Measurements from ENCODE around the gene NDUFS7. TPM values are rescaled to one million over a fixed set of nuclear protein-coding genes. Genes with fewer than 3 reads are reported as not detected.

The NDUFS7 gene
- polyA plus RNA-seq, 1 experiment, result 59.6 TPM

GRCh38 chr19:1389033-1389940 is 5.6 kb downstream of the NDUFS7 start:
- DNase-seq (ENCODE audit: low read depth), result no peak
- CTCF ChIA-PET, result interaction anchor here (0.5 kb wide), 1 partner anchor 73 kb away, joined by 3 read pairs; no protein-coding TSS in a partner anchor

DNA sequence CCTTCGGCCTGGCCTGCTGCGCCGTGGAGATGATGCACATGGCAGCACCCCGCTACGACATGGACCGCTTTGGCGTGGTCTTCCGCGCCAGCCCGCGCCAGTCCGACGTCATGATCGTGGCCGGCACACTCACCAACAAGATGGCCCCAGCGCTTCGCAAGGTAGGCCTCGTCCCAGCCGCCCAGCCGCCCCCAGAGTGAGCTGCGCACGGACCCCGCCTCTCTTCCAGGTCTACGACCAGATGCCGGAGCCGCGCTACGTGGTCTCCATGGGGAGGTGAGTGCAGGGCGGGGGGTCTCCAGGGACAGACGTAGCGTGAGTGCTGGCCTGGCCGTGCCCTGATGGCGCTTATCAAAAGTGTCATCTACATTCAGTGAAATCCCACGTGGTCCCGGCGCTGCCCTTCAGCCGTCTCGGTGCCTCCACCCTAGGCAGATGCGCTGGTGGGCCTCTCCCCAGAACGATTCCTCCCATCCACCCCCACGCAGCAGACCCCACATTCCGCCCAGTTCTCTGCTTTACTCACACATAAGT is 7.2 kb downstream of the NDUFS7 start:
- CTCF ChIA-PET, result no interaction called here

More at GRCh38 chr19:1389033-1389940, 5.6 kb downstream of the NDUFS7 start:
- POLR2A ChIA-PET, result no interaction called here
- Histone ChIP-seq H3K4me3 (ENCODE audit: low read depth, low read length) (no peak overlapping the region), H3K36me3 (ENCODE audit: control insufficient read depth, insufficient read depth, low read length) (peaks cover 14% of the 10 kb centered on the region), H3K27me3 (ENCODE audit: control insufficient read depth, insufficient read depth, low read length) (no peaks in the 10 kb centered on the region)
- TF ChIP-seq, protein P1, sequence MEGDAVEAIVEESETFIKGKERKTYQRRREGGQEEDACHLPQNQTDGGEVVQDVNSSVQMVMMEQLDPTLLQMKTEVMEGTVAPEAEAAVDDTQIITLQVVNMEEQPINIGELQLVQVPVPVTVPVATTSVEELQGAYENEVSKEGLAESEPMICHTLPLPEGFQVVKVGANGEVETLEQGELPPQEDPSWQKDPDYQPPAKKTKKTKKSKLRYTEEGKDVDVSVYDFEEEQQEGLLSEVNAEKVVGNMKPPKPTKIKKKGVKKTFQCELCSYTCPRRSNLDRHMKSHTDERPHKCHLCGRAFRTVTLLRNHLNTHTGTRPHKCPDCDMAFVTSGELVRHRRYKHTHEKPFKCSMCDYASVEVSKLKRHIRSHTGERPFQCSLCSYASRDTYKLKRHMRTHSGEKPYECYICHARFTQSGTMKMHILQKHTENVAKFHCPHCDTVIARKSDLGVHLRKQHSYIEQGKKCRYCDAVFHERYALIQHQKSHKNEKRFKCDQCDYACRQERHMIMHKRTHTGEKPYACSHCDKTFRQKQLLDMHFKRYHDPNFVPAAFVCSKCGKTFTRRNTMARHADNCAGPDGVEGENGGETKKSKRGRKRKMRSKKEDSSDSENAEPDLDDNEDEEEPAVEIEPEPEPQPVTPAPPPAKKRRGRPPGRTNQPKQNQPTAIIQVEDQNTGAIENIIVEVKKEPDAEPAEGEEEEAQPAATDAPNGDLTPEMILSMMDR (IDR thresholded peaks at IDR 0.05; ENCODE audit: insufficient read depth, low read depth, low read length), result no peak

DNA sequence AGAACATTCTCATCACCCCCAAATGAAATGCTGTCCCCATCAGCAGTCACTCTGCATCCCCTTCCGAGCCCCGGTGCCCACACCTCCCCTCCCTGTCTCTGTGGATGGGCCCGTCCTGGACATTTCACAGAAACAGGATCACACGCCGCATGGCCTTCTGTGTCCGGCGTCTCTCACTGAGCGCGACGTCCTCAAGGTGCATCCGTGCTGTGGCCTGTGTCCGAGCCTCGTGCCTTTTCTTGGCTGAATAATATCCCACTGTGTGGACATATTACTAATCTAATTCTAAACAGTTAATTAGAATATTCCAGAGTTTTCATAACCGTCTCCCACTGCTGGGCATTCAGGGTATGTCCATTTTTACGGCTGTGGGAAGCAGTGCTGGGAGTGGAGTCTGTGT is 8.7 kb downstream of the NDUFS7 start:
- no peak for DNase-seq (ENCODE audit: low read depth)
- CTCF ChIA-PET, result no interaction called here
- POLR2A ChIA-PET, result no interaction called here
- H3K36me3 ChIP-seq (ENCODE audit: control insufficient read depth, insufficient read depth, low read length), result peaks cover 13% of the 10 kb centered on the region
- TF ChIP-seq, protein P1 (IDR thresholded peaks at IDR 0.05; ENCODE audit: insufficient read depth, low read depth, low read length), result no peak
- no peaks in the 10 kb centered on the region for H3K27me3 ChIP-seq (ENCODE audit: control insufficient read depth, insufficient read depth, low read length)
- H3K4me3 ChIP-seq (ENCODE audit: low read depth, low read length), result no peak overlapping the region

More for the DNA sequence above, 7.2 kb downstream of the NDUFS7 start:
- POLR2A ChIA-PET, result no interaction called here
- TF ChIP-seq, protein P1 (IDR thresholded peaks at IDR 0.05; ENCODE audit: insufficient read depth, low read depth, low read length), result no peak
- no peak for DNase-seq (ENCODE audit: low read depth)
- Histone ChIP-seq H3K36me3 (ENCODE audit: control insufficient read depth, insufficient read depth, low read length) (peaks cover 13% of the 10 kb centered on the region), H3K4me3 (ENCODE audit: low read depth, low read length) (no peak overlapping the region), H3K27me3 (ENCODE audit: control insufficient read depth, insufficient read depth, low read length) (no peaks in the 10 kb centered on the region)

DNA sequence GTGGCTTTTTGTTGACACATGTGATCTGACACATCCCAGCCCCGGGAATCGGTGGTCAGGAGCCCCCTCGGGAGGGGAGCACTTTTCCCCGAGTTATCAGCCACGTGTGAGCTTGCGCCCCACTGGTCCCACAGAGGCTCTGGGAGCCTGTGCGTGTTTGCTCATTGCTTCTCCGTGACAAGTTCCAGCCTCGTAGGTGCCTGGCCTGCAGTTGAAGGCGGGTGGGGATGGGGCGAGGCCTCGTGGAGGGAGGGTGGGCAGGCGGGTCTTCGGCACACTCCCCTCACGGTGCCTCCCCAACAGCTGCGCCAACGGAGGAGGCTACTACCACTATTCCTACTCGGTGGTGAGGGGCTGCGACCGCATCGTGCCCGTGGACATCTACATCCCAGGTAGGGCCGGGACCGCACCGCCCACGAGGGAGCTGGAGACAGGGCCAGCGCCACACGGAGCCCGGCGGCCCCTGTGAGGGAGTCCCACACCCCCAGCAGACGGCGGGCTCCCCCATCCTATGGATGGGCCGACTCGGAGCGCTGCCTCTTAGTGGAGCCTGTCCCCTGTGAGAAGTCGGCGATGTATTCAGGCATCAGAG is 9.3 kb downstream of the NDUFS7 start:
- H3K36me3 ChIP-seq (ENCODE audit: control insufficient read depth, insufficient read depth, low read length), result peaks cover 11% of the 10 kb centered on the region
- TF ChIP-seq, protein P1 (IDR thresholded peaks at IDR 0.05; ENCODE audit: insufficient read depth, low read depth, low read length), result no peak
- POLR2A ChIA-PET, result no interaction called here
- no peaks in the 10 kb centered on the region for H3K27me3 ChIP-seq (ENCODE audit: control insufficient read depth, insufficient read depth, low read length)
- DNase-seq (ENCODE audit: low read depth), result no peak
- H3K4me3 ChIP-seq (ENCODE audit: low read depth, low read length), result no peak overlapping the region
- CTCF ChIA-PET, result no interaction called here

GRCh38 chr19:1393841-1394240 is 10.1 kb downstream of the NDUFS7 start:
- H3K27me3 ChIP-seq (ENCODE audit: control insufficient read depth, insufficient read depth, low read length), result no peaks in the 10 kb centered on the region
- TF ChIP-seq, protein P1 (IDR thresholded peaks at IDR 0.05; ENCODE audit: insufficient read depth, low read depth, low read length), result no peak
- peaks cover 9% of the 10 kb centered on the region for H3K36me3 ChIP-seq (ENCODE audit: control insufficient read depth, insufficient read depth, low read length)
- H3K4me3 ChIP-seq (ENCODE audit: low read depth, low read length), result no peak overlapping the region
- POLR2A ChIA-PET, result no interaction called here
- DNase-seq (ENCODE audit: low read depth), result no peak
- CTCF ChIA-PET, result no interaction called here
